HEK293 (cell line): Measurements from ENCODE around the gene KCNK7.

Experiments
- CTCF ChIA-PET: fragments of 350-600 bp; formaldehyde crosslinking; extraction: SDS; loops from one replicate; lab custom pipeline; 2021; ENCODE audit warnings: antibody characterized with exemption; lab: Yijun Ruan, JAX
- POLR2A ChIA-PET: fragments of 300-600 bp; formaldehyde crosslinking; extraction: SDS; loops from one replicate; lab custom pipeline; 2020; ENCODE audit warnings: antibody characterized with exemption, inconsistent platforms; lab: Yijun Ruan, JAX
- H3K27ac ChIP-seq: fragments of 200-500 bp; sonication (Bioruptor generic); 2 replicates; pipeline ENCODE4 v1.5.1; 2014; ENCODE audit warnings: low read depth, low read length, control low read depth, inconsistent platforms; ENCODE audit errors: extremely low read depth
- H3K36me3 ChIP-seq, 2 experiments: fragments of 200-500 bp in 1 of 2; sonication (Bioruptor generic) in 1 of 2; 1 replicate in 1 of 2; 2 replicates in 1 of 2; pipeline ENCODE4 v1.5.1; 2014 to 2017; ENCODE audit warnings: inconsistent platforms in 2 of 2, low read length in 2 of 2; ENCODE audit not compliant: control insufficient read depth in 2 of 2, insufficient read depth in 1 of 2
- H3K4me1 ChIP-seq: fragments of 200-500 bp; sonication (Bioruptor generic); 2 replicates; pipeline ENCODE4 v1.5.1; 2014; ENCODE audit warnings: mild to moderate bottlenecking, low read length, inconsistent platforms; ENCODE audit not compliant: control insufficient read depth, insufficient read depth
- H3K4me3 ChIP-seq: 2 replicates; pipeline ENCODE4 v1.5.1; 2011; ENCODE audit warnings: low read depth, mild to moderate bottlenecking, control low read depth, low read length, moderate library complexity
- H3K9me3 ChIP-seq: fragments of 200-500 bp; sonication (Bioruptor generic); 2 replicates; pipeline ENCODE4 v1.5.1; 2014; ENCODE audit warnings: low read depth, low read length, inconsistent platforms; ENCODE audit not compliant: control insufficient read depth, insufficient read depth
- GFI1B ChIP-seq: fragments of 450-650 bp; formaldehyde crosslinking; IDR thresholded peaks from 2 replicates; pipeline ENCODE4 v1.5.1; 2016; ENCODE audit warnings: missing biosample characterization, missing genetic modification characterization
- SP3 ChIP-seq: fragments of 450-650 bp; formaldehyde crosslinking; IDR thresholded peaks from 2 replicates; pipeline ENCODE4 v1.5.1; 2016; ENCODE audit warnings: missing biosample characterization, missing genetic modification characterization
- ZBTB1 ChIP-seq: fragments of 450-650 bp; formaldehyde crosslinking; IDR thresholded peaks from 2 replicates; pipeline ENCODE4 v1.5.1; 2016; ENCODE audit warnings: missing biosample characterization, missing genetic modification characterization
- ZBTB17 ChIP-seq: fragments of 450-650 bp; formaldehyde crosslinking; IDR thresholded peaks from 2 replicates; pipeline ENCODE4 v1.5.1; 2016; ENCODE audit warnings: missing biosample characterization, missing genetic modification characterization
- ZNF121 ChIP-seq: fragments of 450-650 bp; formaldehyde crosslinking; IDR thresholded peaks from 2 replicates; pipeline ENCODE4 v1.5.1; 2016; ENCODE audit warnings: missing biosample characterization, missing genetic modification characterization
- ZNF138 ChIP-seq: fragments of 450-650 bp; formaldehyde crosslinking; IDR thresholded peaks from 2 replicates; pipeline ENCODE4 v1.5.1; 2016; ENCODE audit warnings: missing biosample characterization, missing genetic modification characterization, borderline replicate concordance
- ZNF16 ChIP-seq: fragments of 450-650 bp; formaldehyde crosslinking; IDR thresholded peaks from 2 replicates; pipeline ENCODE4 v1.5.1; 2016; ENCODE audit warnings: low read depth, missing biosample characterization, missing genetic modification characterization
- ZNF174 ChIP-seq: fragments of 450-650 bp; formaldehyde crosslinking; IDR thresholded peaks from 2 replicates; pipeline ENCODE4 v1.5.0; 2017; ENCODE audit warnings: missing biosample characterization, mild to moderate bottlenecking, missing genetic modification characterization
- ZNF202 ChIP-seq: fragments of 450-650 bp; formaldehyde crosslinking; IDR thresholded peaks from 2 replicates; pipeline ENCODE4 v1.5.1; 2016; ENCODE audit warnings: missing biosample characterization, missing genetic modification characterization, borderline replicate concordance
- ZNF366 ChIP-seq: fragments of 450-650 bp; formaldehyde crosslinking; conservative IDR thresholded peaks from 2 replicates; pipeline ENCODE4 v1.5.1; 2016; ENCODE audit warnings: missing biosample characterization, missing genetic modification characterization
- ZNF529 ChIP-seq: fragments of 450-650 bp; formaldehyde crosslinking; IDR thresholded peaks from 2 replicates; pipeline ENCODE4 v1.5.1; 2017; ENCODE audit warnings: missing genetic modification characterization, missing biosample characterization; ENCODE audit not compliant: insufficient replicate concordance
- ZNF654 ChIP-seq: fragments of 450-650 bp; formaldehyde crosslinking; IDR thresholded peaks from 2 replicates; pipeline ENCODE4 v1.5.1; 2016; ENCODE audit warnings: low read depth, missing biosample characterization, missing genetic modification characterization
- ZNF76 ChIP-seq: fragments of 450-650 bp; formaldehyde crosslinking; IDR thresholded peaks from 2 replicates; pipeline ENCODE4; 2016; ENCODE audit warnings: low read depth, missing biosample characterization, missing genetic modification characterization, borderline replicate concordance
- ZNF768 ChIP-seq: fragments of 450-650 bp; formaldehyde crosslinking; IDR thresholded peaks from 2 replicates; pipeline ENCODE4 v1.5.1; 2018; ENCODE audit warnings: missing biosample characterization, mild to moderate bottlenecking, missing genetic modification characterization
- TF ChIP-seq, protein P1 (sequence below): fragments of 450-650 bp; formaldehyde crosslinking; IDR thresholded peaks from 2 replicates; pipeline ENCODE4 v1.5.1; 2016; ENCODE audit warnings: missing biosample characterization, missing genetic modification characterization
- TF ChIP-seq, protein P2 (sequence below): fragments of 450-650 bp; formaldehyde crosslinking; IDR thresholded peaks from 2 replicates; pipeline ENCODE4; 2016; ENCODE audit warnings: missing biosample characterization, missing genetic modification characterization
- TF ChIP-seq, protein P3 (sequence below): fragments of 450-650 bp; formaldehyde crosslinking; IDR thresholded peaks from 2 replicates; pipeline ENCODE4 v1.5.1; 2016; ENCODE audit warnings: missing biosample characterization, missing genetic modification characterization
- TF ChIP-seq, protein P4 (sequence below): fragments of 450-650 bp; formaldehyde crosslinking; IDR thresholded peaks from 2 replicates; pipeline ENCODE4 v1.5.1; 2017; ENCODE audit warnings: missing biosample characterization, missing genetic modification characterization

The KCNK7 gene

DNA sequence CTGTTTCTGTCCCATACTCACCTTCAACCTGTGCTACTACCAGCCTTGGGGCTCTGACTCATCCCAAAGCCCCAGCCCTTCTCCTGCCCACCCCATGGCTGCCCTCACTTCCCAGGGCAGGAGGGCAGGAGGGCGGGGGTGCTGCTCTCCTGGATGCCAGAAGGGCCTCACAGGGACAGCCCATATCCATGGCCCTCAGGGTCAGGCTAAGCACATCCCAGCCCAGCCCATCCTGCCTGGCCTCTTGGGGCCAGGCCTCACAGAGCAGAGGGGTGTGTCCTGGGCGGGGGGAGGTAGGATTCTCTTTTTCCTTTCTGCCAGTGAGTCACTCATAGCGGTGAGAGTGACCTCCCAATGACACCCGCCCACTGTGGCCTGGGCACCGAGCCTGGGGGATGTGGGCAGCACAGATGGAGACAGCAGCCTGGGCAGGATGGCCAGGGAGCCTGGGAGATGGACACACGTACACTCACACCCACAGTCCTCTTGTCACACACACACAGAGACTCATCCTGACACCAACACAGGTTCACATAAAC lies 39.8 kb downstream of the KCNK7 start (continued):
- TF ChIP-seq, protein P1, sequence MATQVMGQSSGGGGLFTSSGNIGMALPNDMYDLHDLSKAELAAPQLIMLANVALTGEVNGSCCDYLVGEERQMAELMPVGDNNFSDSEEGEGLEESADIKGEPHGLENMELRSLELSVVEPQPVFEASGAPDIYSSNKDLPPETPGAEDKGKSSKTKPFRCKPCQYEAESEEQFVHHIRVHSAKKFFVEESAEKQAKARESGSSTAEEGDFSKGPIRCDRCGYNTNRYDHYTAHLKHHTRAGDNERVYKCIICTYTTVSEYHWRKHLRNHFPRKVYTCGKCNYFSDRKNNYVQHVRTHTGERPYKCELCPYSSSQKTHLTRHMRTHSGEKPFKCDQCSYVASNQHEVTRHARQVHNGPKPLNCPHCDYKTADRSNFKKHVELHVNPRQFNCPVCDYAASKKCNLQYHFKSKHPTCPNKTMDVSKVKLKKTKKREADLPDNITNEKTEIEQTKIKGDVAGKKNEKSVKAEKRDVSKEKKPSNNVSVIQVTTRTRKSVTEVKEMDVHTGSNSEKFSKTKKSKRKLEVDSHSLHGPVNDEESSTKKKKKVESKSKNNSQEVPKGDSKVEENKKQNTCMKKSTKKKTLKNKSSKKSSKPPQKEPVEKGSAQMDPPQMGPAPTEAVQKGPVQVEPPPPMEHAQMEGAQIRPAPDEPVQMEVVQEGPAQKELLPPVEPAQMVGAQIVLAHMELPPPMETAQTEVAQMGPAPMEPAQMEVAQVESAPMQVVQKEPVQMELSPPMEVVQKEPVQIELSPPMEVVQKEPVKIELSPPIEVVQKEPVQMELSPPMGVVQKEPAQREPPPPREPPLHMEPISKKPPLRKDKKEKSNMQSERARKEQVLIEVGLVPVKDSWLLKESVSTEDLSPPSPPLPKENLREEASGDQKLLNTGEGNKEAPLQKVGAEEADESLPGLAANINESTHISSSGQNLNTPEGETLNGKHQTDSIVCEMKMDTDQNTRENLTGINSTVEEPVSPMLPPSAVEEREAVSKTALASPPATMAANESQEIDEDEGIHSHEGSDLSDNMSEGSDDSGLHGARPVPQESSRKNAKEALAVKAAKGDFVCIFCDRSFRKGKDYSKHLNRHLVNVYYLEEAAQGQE (tag by site-specific recombination): no peak
- TF ChIP-seq, protein P2, sequence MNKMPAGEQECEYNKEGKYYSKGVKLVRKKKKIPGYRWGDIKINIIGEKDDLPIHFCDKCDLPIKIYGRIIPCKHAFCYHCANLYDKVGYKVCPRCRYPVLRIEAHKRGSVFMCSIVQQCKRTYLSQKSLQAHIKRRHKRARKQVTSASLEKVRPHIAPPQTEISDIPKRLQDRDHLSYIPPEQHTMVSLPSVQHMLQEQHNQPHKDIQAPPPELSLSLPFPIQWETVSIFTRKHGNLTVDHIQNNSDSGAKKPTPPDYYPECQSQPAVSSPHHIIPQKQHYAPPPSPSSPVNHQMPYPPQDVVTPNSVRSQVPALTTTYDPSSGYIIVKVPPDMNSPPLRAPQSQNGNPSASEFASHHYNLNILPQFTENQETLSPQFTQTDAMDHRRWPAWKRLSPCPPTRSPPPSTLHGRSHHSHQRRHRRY (tag by site-specific recombination): no peak
- TF ChIP-seq SP3 (tag by site-specific recombination) (peak; percentile 70), ZNF366 (no peak), ZNF138 (no peak), ZNF529 (tag by site-specific recombination) (no peak), ZNF121 (tag by site-specific recombination) (no peak), ZNF654 (tag by site-specific recombination) (no peak), ZNF16 (tag by site-specific recombination) (no peak), ZBTB1 (tag by site-specific recombination) (no peak), ZNF174 (tag by site-specific recombination) (no peak), ZNF768 (tag by site-specific recombination) (no peak)

DNA sequence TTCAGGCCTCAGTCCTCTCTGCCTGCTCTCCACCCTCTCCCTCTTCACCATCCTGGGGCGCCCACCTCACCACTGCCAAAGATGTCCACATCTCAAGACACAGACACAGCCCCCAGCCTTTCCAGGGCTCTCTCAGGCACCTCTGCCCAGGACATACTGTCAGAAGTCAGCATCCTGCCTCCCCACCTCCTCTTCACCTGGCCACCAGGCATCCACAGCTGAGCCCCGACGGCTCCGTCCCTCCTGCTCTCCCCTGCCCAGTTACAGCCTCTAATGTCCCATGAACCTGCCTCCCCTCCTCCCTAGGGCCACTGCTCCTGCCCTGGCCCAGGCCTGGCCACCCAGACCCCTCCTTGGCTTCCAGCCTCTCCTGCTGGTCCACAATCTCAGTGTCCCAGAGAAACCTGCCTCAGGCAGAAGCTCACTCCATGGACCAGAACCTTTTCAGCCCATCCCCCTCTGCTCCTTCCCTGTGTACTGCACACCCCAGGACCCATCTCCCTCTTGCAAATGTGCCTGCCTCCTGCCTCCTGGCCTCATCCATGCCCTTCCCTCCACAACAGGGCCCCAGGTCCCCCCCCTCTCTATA lies 40.7 kb downstream of the KCNK7 start:
- no peaks in the 10 kb centered on the region for H3K9me3 ChIP-seq
- TF ChIP-seq ZNF76 (no peak), ZBTB17 (tag by site-specific recombination) (peak; percentile 58), GFI1B (tag by site-specific recombination) (no peak), SP3 (tag by site-specific recombination) (no peak), ZNF202 (tag by site-specific recombination) (no peak)
- TF ChIP-seq, protein P3, sequence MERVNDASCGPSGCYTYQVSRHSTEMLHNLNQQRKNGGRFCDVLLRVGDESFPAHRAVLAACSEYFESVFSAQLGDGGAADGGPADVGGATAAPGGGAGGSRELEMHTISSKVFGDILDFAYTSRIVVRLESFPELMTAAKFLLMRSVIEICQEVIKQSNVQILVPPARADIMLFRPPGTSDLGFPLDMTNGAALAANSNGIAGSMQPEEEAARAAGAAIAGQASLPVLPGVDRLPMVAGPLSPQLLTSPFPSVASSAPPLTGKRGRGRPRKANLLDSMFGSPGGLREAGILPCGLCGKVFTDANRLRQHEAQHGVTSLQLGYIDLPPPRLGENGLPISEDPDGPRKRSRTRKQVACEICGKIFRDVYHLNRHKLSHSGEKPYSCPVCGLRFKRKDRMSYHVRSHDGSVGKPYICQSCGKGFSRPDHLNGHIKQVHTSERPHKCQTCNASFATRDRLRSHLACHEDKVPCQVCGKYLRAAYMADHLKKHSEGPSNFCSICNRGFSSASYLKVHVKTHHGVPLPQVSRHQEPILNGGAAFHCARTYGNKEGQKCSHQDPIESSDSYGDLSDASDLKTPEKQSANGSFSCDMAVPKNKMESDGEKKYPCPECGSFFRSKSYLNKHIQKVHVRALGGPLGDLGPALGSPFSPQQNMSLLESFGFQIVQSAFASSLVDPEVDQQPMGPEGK (tag by site-specific recombination): 0 out of 2 replicates have a peak, but pooled peaks have one; percentile 22
- TF ChIP-seq, protein P4, sequence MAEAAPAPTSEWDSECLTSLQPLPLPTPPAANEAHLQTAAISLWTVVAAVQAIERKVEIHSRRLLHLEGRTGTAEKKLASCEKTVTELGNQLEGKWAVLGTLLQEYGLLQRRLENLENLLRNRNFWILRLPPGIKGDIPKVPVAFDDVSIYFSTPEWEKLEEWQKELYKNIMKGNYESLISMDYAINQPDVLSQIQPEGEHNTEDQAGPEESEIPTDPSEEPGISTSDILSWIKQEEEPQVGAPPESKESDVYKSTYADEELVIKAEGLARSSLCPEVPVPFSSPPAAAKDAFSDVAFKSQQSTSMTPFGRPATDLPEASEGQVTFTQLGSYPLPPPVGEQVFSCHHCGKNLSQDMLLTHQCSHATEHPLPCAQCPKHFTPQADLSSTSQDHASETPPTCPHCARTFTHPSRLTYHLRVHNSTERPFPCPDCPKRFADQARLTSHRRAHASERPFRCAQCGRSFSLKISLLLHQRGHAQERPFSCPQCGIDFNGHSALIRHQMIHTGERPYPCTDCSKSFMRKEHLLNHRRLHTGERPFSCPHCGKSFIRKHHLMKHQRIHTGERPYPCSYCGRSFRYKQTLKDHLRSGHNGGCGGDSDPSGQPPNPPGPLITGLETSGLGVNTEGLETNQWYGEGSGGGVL: peak; percentile 62
- TF ChIP-seq, all 188 proteins: peak for 3
- H3K4me1 ChIP-seq: peaks cover 13% of the 10 kb centered on the region
- CTCF ChIA-PET: interaction anchor here (0.5 to 1.0 kb wide), 7 partner anchors 14 to 1458 kb away, joined by 3 to 5 read pairs (median 4); partner anchors contain the start of genes FAM89B and FIBP
- H3K36me3 ChIP-seq: peaks cover 2 to 30% of the 10 kb centered on the region in 2 experiments; a peak in 2 of 3 replicates
- no peak overlapping the region for H3K27ac ChIP-seq
- POLR2A ChIA-PET: no interaction called here
- H3K4me3 ChIP-seq: no peak overlapping the region
